NCI-H510A (cell line): ENCODE results near the gene TIMM44.
A peak's percentile ranks its signal among the peaks of the same experiment; 100 is the strongest.

Experiments used
- DNase-seq: peaks from one replicate; lab custom pipeline; 2025; lab: John Stamatoyannopoulos, UW

TIMM44 gene

GRCh38 chr19:7914099-7914498 is 29.4 kb downstream of the TIMM44 start:
- DNase-seq: no peak

- no peak for DNase-seq
Observed at GRCh38 chr19:7913652-7914051, 29.8 kb downstream of the TIMM44 start.

- DNase-seq: no peak
Observed at GRCh38 chr19:7912697-7913564, 30.5 kb downstream of the TIMM44 start.

GRCh38 chr19:7912144-7912696 is 31.2 kb downstream of the TIMM44 start:
- DNase-seq: no peak

- no peak for DNase-seq
Observed at GRCh38 chr19:7911508-7912143, 31.8 kb downstream of the TIMM44 start.

GRCh38 chr19:7910321-7911161 is 32.9 kb downstream of the TIMM44 start:
- no peak for DNase-seq

- no peak for DNase-seq
Observed at GRCh38 chr19:7909471-7910067, 33.9 kb downstream of the TIMM44 start.

GRCh38 chr19:7908742-7909461 is 34.6 kb downstream of the TIMM44 start:
- DNase-seq: no peak

- no peak for DNase-seq
Observed at GRCh38 chr19:7908078-7908699, 35.3 kb downstream of the TIMM44 start.

- DNase-seq: no peak
Observed at GRCh38 chr19:7907544-7907943, 35.9 kb downstream of the TIMM44 start.

GRCh38 chr19:7907122-7907521 is 36.3 kb downstream of the TIMM44 start:
- DNase-seq: no peak

- DNase-seq: no peak
Observed at GRCh38 chr19:7905859-7906258, 37.6 kb downstream of the TIMM44 start.

- DNase-seq: no peak
Observed at GRCh38 chr19:7905268-7905667, 38.2 kb downstream of the TIMM44 start.

- no peak for DNase-seq
Observed at GRCh38 chr19:7904074-7905020, 39.1 kb downstream of the TIMM44 start.

GRCh38 chr19:7903244-7904073 is 40.0 kb downstream of the TIMM44 start, which contains the start of gene MAP2K7:
Gene MAP2K7, plus strand, starts transcription at chr19:7903877. Its CDS starts 68 bp downstream, at chr19:7903945.
- DNase-seq: peak; percentile 96

GRCh38 chr19:7902796-7903243 is 40.6 kb downstream of the TIMM44 start:
- DNase-seq: peak; percentile 30

GRCh38 chr19:7901337-7901736 is 42.1 kb downstream of the TIMM44 start:
- no peak for DNase-seq

GRCh38 chr19:7900931-7901330 is 42.5 kb downstream of the TIMM44 start:
- DNase-seq: no peak
